Measurements from ENCODE around the gene TBL2. TPM values are rescaled to one million over a fixed set of nuclear protein-coding genes. Genes with fewer than 3 reads are reported as not detected.

TBL2 gene
- total and polyA plus RNA-seq, 2 experiments from 2014 or later, result 6.9 to 27.8 TPM

DNA sequence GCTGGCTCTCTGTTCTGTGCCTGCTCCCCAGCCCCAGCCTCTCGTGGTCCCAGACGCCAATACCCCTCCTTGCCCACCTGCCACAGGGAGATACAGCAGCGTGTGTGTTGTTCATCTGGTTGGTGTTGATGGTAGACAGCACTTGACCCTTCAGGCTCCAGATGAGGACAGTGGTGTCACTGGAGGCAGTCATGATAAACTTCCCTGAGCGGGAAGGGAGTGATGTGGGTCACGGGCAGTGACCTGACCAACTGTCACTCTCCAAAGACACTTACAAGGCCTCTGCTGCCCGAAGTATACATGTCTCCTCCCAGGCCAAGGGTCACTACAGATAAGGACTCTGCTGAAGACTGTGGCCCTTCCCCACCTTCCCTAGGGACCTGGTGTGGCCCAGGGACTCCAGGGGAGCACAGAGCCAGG, 5.6 kb downstream of the TBL2 start:
- Mint-ChIP-seq H3K4me3 (no peak overlapping the region), H3K36me3 (ENCODE audit: low read depth) (peaks cover 51% of the 10 kb centered on the region), H3K4me1 (peaks cover 3% of the 10 kb centered on the region; the same call in 1 of the 3 replicates), H3K9me3 (no peaks in the 10 kb centered on the region), H3K27ac (no peak overlapping the region), H3K27me3 (ENCODE audit: insufficient read depth, low read depth, poor library complexity) (peaks cover 7% of the 10 kb centered on the region)
- H3K79me2 ChIP-seq (replicated peaks; ENCODE audit: insufficient read depth), result peaks cover 7% of the 10 kb centered on the region
- no peak overlapping the region for H3K4me2 ChIP-seq
- H3K4me3 ChIP-seq, result no peak overlapping the region
- no peaks in the 10 kb centered on the region for H3F3A ChIP-seq (replicated peaks; ENCODE audit: low read depth)
- DNase-seq (ENCODE audit: low spot score) (no peak), ATAC-seq (no peak)
- H3K27ac ChIP-seq (ENCODE audit: low read depth), result no peak overlapping the region
- H4K20me1 ChIP-seq (replicated peaks; ENCODE audit: insufficient read depth), result peaks cover 15% of the 10 kb centered on the region
- H3K9me2 ChIP-seq (ENCODE audit: insufficient read depth), result no peaks in the 10 kb centered on the region
- no peaks in the 10 kb centered on the region for H3K4me1 ChIP-seq (ENCODE audit: insufficient read depth)
- H2AFZ ChIP-seq, result no peak overlapping the region
- no peaks in the 10 kb centered on the region; the same call in 1 of the 2 replicates for H3K36me3 ChIP-seq (ENCODE audit: insufficient read depth)
- TF ChIP-seq REST (IDR thresholded peaks at IDR 0.05; ENCODE audit: unreplicated experiment) (no peak), ZNF331 (CRISPR knock-in tag; IDR thresholded peaks at IDR 0.05; ENCODE audit: low read depth) (no peak), JUNB (IDR thresholded peaks at IDR 0.05; ENCODE audit: unreplicated experiment) (no peak), POLR2AphosphoS5 (IDR thresholded peaks at IDR 0.05; ENCODE audit: low read depth) (no peak), STAT1 (IDR thresholded peaks at IDR 0.05; ENCODE audit: unreplicated experiment) (no peak), EZH2phosphoT487 (IDR thresholded peaks at IDR 0.05; ENCODE audit: unreplicated experiment) (no peak), NANOG (IDR thresholded peaks at IDR 0.05; ENCODE audit: borderline replicate concordance) (no peak), ETS1 (IDR thresholded peaks at IDR 0.05) (no peak), EZH2 (IDR thresholded peaks at IDR 0.05; ENCODE audit: low read depth, unreplicated experiment) (no peak), CREB1 (CRISPR knock-in tag; IDR thresholded peaks at IDR 0.05; ENCODE audit: low read depth) (no peak), ZNF462 (CRISPR knock-in tag; IDR thresholded peaks at IDR 0.05) (no peak), ZNF114 (CRISPR knock-in tag; IDR thresholded peaks at IDR 0.05) (no peak)
- TF ChIP-seq, protein P1, sequence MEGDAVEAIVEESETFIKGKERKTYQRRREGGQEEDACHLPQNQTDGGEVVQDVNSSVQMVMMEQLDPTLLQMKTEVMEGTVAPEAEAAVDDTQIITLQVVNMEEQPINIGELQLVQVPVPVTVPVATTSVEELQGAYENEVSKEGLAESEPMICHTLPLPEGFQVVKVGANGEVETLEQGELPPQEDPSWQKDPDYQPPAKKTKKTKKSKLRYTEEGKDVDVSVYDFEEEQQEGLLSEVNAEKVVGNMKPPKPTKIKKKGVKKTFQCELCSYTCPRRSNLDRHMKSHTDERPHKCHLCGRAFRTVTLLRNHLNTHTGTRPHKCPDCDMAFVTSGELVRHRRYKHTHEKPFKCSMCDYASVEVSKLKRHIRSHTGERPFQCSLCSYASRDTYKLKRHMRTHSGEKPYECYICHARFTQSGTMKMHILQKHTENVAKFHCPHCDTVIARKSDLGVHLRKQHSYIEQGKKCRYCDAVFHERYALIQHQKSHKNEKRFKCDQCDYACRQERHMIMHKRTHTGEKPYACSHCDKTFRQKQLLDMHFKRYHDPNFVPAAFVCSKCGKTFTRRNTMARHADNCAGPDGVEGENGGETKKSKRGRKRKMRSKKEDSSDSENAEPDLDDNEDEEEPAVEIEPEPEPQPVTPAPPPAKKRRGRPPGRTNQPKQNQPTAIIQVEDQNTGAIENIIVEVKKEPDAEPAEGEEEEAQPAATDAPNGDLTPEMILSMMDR (conservative IDR thresholded peaks at IDR 0.05; ENCODE audit: low read depth in 2 of 2), result no peak
- peaks cover 6% of the 10 kb centered on the region for H3K27me3 ChIP-seq (ENCODE audit: insufficient read depth)
